Measurements from ENCODE around the gene STK39.

GRCh38 chr2:167988296-167988695, 259.1 kb downstream of the STK39 start:
- TF ChIP-seq CTCF (conservative IDR thresholded peaks at IDR 0.05) (no peak), ZFX (IDR thresholded peaks at IDR 0.05) (no peak)

All from C4-2B (cell line).